Measurements from ENCODE around the gene SLC22A14.
"Not testable (repeated sequence)": the region's sequence is repeated elsewhere in the genome, so short reads cannot be mapped to it uniquely, and the experiment has no call there.

The SLC22A14 gene

DNA sequence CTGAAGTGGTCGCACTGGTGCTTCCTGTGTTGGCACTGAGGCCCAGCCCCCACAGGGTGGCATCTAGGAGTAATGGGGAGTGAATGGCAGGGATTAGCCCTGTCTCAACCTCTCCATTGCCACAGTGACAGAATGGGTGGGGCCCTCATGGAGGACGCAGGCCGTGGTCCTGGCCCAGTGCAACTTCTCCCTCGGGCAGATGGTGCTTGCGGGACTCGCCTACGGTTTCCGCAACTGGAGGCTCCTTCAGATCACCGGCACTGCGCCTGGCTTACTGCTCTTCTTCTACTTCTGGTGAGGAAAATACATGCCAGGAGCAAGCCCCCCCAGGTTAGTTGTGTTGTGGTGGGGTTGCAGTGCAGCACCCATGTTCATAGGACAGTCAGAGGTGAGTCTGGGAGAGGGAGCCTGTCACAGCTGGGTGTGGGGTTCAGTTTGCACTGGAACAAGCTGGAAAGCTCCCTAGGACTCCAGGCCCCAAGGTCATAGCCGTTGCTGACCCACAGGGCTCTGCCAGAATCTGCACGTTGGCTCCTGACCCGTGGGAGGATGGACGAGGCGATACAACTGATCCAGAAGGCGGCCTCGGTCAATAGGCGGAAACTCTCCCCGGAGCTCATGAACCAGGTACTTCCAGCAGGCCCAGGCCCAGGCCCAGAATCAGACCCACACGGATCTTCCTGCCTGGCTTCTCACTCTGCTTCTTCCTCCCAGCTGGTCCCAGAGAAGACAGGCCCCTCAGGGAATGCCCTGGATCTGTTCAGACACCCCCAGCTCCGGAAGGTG is 7.0 kb upstream of the SLC22A14 start:
- no peak for DNase-seq

- no peak for DNase-seq
Measured at GRCh38 chr3:38275658-38276057, 6.4 kb upstream of the SLC22A14 start.

GRCh38 chr3:38276081-38276916 is 5.8 kb upstream of the SLC22A14 start:
- no peak for DNase-seq

- no peak for DNase-seq
Measured at GRCh38 chr3:38276917-38277630, 5.0 kb upstream of the SLC22A14 start.

GRCh38 chr3:38278841-38279240 is 3.3 kb upstream of the SLC22A14 start:
- DNase-seq, result no peak

- no peak for DNase-seq
Measured at GRCh38 chr3:38283810-38284755, 2.0 kb downstream of the SLC22A14 start.

- no peak for DNase-seq
Measured at GRCh38 chr3:38284756-38285150, 2.7 kb downstream of the SLC22A14 start.

DNA sequence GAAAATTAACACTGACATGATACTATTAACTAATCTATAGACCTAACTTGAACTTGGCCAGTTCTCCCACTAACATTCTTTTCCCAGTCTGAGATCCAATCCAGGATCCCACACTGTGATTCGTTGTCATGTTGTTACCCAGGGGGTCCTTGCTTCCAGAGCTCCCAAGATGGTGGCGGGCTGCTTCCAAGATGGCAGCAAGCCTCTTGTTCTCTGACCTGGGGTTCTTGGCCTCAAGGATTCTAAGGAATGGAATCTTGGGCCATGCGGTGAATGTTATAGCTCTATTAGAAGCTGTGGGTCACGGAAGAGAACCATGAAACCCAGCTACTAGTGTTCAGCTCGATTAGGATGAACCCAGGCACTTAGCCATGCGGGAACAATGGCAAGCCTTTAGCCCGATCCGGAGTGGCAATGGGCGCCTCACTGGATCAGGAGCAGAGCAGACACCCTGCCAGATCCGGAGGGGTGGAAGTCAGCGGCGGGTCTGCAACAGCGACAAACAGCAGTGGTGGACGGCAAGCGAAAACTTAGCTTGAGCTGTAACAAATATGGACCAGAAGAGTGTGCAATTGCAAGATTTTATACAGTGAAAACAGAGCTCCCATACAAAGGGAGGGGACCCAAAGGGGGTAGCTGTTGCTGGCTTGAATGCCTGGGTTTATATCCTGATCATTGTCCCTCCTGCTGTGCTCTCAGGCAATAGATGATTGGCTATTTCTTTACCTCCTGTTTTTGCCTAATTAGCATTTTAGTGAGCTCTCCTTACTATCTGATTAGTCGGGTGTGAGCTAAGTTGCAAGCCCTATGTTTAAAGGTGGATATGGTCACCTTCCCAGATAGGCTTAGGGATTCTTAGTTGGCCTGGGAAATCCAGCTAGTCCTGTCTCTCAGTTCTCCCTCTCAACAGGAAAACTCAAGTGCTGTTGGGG is 7.5 kb downstream of the SLC22A14 start:
- DNase-seq, result not testable (repeated sequence)

DNA sequence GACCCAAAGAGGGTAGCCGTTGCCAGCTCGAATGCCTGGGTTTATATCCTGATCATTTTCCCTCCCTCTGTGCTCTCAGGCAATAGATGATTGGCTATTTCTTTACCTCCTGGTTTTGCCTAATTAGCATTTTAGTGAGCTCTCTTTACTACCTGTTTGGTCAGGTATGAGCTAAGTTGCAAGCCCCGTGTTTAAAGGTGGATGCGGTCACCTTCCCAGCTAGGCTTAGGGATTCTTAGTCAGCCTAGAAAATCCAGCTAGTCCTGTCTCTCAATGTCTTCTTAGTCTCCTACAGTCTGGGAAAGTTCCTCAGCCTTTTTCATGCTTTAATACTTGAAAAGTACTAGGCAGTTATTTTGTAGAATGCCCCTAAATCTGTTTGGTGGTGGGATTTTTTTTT is 15.0 kb downstream of the SLC22A14 start:
- DNase-seq, result not testable (repeated sequence)

GRCh38 chr3:38297537-38297936 is 15.4 kb downstream of the SLC22A14 start:
- DNase-seq, result no peak

- no peak for DNase-seq
Measured at GRCh38 chr3:38297947-38298711, 16.0 kb downstream of the SLC22A14 start.

GRCh38 chr3:38306941-38307340 is 24.8 kb downstream of the SLC22A14 start:
- DNase-seq, result no peak

DNA sequence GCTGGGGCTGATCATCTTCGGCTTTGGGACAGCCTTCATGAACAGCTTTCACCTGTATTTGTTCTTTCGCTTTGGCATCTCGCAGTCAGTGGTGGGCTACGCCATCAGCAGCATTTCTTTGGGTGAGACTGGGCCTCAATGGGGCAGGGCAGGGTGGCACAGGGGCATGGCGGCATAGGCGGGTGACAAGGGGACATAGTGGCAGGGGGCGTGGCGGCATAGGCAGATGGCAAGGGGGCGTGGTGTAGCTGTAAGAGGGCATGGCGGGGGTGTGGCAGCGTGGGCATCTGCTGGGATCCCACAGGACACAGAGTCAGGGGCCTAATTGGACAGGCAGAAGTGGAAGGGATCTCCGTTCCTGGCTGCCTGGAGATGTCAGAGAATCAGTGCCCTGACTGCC is 25.5 kb downstream of the SLC22A14 start:
- no peak for DNase-seq

DNA sequence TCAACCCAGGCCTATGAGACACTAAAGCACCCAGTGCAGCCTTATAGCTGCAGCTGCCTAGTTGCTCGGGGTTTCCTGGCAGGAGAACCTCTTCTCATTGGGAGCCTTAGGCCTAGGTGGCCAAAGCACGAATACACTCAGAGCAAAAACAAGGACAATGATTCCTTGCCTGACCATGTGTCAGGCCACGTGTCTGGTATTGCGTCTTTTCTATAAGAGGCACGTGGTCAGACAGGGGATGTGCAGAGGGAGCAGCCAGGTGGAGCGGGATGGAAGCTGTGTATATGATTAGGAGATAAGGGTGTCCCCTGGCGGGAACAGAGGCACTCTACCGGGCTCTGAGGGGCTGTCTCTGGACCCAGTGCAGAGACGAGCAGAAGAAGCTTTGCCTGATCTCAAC is 26.4 kb downstream of the SLC22A14 start:
- no peak for DNase-seq

DNA sequence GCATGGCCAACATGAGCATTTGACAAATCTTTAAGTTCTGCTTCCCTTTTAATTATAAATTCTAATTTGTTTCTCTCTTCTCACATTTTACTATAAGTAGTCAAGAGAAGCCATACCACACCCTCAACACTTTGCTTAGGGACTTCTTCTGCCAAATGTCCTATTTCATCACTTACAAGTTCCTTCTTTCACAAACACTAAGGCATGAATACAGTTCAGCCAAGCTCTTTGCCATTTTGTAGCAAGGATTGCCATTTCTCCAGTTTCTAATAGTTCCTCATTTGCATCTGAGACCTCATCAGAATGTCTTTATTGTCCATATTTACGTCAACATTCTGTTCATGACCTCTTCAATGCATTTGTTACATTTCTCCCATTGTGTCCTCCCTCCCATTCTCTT is 29.4 kb downstream of the SLC22A14 start:
- DNase-seq, result no peak

GRCh38 chr3:38311941-38312340 is 29.8 kb downstream of the SLC22A14 start:
- DNase-seq, result no peak

DNA sequence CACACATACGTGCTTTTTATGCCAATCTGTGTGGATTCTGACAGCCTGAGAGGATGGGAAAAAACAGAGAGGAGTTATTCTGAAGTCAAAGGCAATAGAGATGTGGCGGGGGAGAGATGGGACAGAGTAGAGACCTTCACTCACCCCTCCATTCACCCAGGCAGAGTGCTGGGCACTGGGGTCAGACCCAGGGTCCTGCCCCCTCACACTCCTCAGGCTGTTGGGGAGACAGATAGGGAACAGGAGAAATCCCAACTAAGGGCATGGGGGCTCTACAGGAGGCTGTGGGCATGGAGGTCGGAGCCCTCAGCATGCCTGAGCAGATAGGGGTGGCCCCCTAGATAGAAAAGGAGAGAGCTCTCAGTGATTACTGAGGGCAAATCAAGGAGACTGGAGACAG is 30.3 kb downstream of the SLC22A14 start:
- DNase-seq, result no peak

- no peak for DNase-seq
Measured at GRCh38 chr3:38313263-38313662, 31.2 kb downstream of the SLC22A14 start.

DNA sequence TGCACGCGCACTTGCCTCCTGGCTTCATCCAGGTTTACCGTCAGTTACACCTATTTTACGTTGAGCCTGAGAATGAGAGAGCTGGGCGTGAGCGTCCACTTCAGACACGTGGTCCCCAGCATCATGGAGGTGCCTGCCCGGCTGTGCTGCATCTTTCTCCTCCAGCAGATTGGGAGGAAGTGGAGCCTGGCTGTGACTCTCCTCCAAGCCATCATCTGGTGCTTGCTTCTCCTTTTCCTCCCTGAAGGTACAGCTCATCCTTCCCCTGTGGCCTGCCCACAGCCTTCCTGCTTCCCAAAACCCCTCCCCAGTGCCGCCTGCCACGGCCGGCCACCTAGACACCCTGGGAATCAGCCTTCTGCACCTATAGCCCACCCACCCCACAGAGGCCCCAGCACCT is 31.6 kb downstream of the SLC22A14 start:
- no peak for DNase-seq

- no peak for DNase-seq
Measured at GRCh38 chr3:38314112-38314763, 32.1 kb downstream of the SLC22A14 start.

Data from DMS79 treated with DMSO at 0.1 percent for 48 hours (cell line).